C1 segment of cervical spinal cord (tissue), 14 donors: ENCODE results near the gene FSTL4.

ENCODE experiments used
- DNase-seq, 14 donors: peaks; one replicate each; lab custom pipeline; 2025; lab: John Stamatoyannopoulos, UW

FSTL4 gene

GRCh38 chr5:133610489-133611356, 1.6 kb downstream of the FSTL4 start:
- DNase-seq, result peak in 10 of 14 donors; percentile 7 to 72 (median 15)

GRCh38 chr5:133607451-133607850, 4.9 kb downstream of the FSTL4 start:
- DNase-seq, result no peak

GRCh38 chr5:133606835-133607234, 5.5 kb downstream of the FSTL4 start:
- no peak for DNase-seq

- DNase-seq, result no peak
Observed at GRCh38 chr5:133605323-133605722, 7.0 kb downstream of the FSTL4 start.

- DNase-seq, result no peak
Observed at GRCh38 chr5:133603711-133604110, 8.6 kb downstream of the FSTL4 start.

GRCh38 chr5:133602835-133603380, 9.4 kb downstream of the FSTL4 start:
- DNase-seq, result no peak

GRCh38 chr5:133599600-133599999, 12.7 kb downstream of the FSTL4 start:
- no peak for DNase-seq

- no peak for DNase-seq
Observed at GRCh38 chr5:133599044-133599443, 13.3 kb downstream of the FSTL4 start.

- DNase-seq, result no peak
Observed at GRCh38 chr5:133596049-133596448, 16.3 kb downstream of the FSTL4 start.

GRCh38 chr5:133595465-133595864, 16.9 kb downstream of the FSTL4 start:
- DNase-seq, result no peak

- DNase-seq, result no peak
Observed at GRCh38 chr5:133589286-133589685, 23.1 kb downstream of the FSTL4 start.

GRCh38 chr5:133582971-133583370, 29.4 kb downstream of the FSTL4 start:
- no peak for DNase-seq

GRCh38 chr5:133581918-133582317, 30.4 kb downstream of the FSTL4 start:
- DNase-seq, result no peak

- no peak for DNase-seq
Observed at GRCh38 chr5:133581348-133581747, 31.0 kb downstream of the FSTL4 start.

GRCh38 chr5:133580618-133581017, 31.7 kb downstream of the FSTL4 start:
- no peak for DNase-seq

GRCh38 chr5:133579766-133580165, 32.6 kb downstream of the FSTL4 start:
- no peak for DNase-seq

- DNase-seq, result no peak
Observed at GRCh38 chr5:133569347-133569746, 43.0 kb downstream of the FSTL4 start.

- DNase-seq, result no peak
Observed at GRCh38 chr5:133565993-133566392, 46.3 kb downstream of the FSTL4 start.

- no peak for DNase-seq
Observed at GRCh38 chr5:133564921-133565565, 47.3 kb downstream of the FSTL4 start.

GRCh38 chr5:133562554-133562953, 49.8 kb downstream of the FSTL4 start:
- no peak for DNase-seq

- no peak for DNase-seq
Observed at GRCh38 chr5:133559960-133560359, 52.4 kb downstream of the FSTL4 start.

GRCh38 chr5:133556551-133556950, 55.8 kb downstream of the FSTL4 start:
- DNase-seq, result no peak

GRCh38 chr5:133554279-133554678, 58.1 kb downstream of the FSTL4 start:
- DNase-seq, result no peak
